ENCODE data around the gene TNK1. TPM values are rescaled to one million over a fixed set of nuclear protein-coding genes. Genes with fewer than 3 reads are reported as not detected.

Gene TNK1
- total and polyA plus RNA-seq, 2 of the 8 experiments (the other 6 are each of a cell fraction or from before 2014, with no cell fraction given) = 7.6 to 9.5 TPM

DNA sequence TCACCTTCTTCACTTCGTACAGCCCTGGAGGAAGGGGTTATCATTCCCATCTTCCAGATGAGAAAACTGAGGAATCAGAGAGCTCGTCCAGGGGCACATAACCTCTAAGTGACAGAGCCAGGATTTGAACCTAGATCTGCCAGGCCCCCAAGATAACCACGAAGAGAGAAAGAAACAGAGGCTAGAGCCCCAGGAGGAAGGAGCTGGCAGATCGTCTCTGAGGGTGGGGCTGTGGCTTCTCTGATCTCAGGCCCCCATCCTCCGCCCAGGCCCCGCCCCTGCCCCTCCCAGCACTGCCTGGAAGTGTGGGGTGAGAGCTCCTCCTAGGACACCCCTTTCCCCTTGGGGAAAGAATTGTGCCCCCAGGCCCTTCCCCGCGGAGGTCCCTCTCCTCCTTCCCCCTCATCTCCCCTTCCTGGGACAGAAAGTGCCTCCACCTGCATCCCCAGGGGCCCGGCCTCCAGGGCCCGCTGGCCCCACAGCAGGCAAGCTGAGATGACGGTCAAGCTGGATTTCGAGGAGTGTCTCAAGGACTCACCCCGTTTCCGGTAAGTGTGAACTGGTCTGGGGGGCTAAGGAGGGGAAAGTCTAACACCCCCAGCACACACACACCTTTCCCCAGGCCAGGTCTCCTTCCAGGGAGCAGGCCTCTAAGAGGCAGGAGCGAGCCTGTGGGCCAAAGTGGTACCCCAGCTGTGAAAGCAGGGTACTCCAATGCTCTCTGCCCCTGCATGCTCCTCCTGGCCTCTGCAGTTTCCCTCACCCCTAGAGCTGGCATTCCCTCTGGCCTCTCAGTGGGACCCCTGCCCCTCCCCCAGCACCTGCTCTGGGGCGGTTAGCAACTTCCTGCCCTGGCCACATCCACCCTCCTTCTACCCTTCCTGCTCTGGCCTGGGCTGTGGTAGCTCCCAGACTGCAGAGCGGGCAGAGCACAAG lies 44.4 kb upstream of the TNK1 start, which contains the start of gene ACAP1 (continued):
- TF ChIP-seq BCL11A (IDR thresholded peaks at IDR 0.05; ENCODE audit: low read depth in 2 of 2, low read length in 2 of 2) (no peak), SRF (IDR thresholded peaks at IDR 0.05; ENCODE audit: low read depth, low read length) (no peak), SUZ12 (IDR thresholded peaks at IDR 0.05; ENCODE audit: low read length) (no peak), RAD21 (IDR thresholded peaks at IDR 0.05 in 1 of 2, conservative IDR thresholded peaks at IDR 0.05 in 1 of 2; ENCODE audit: low read depth in 2 of 2, low read length in 2 of 2) (peak in 1 of 2 experiments; percentile 16; a peak in 1 of 4 replicates), EZH2 (IDR thresholded peaks at IDR 0.05; ENCODE audit: low read depth, low read length, severe bottlenecking) (no peak), CTCF (IDR thresholded peaks at IDR 0.05; ENCODE audit: control extremely low read depth in 1 of 3, insufficient read depth in 1 of 3, low read depth in 1 of 3, low read length in 3 of 3) (no peak), JUN (IDR thresholded peaks at IDR 0.05; ENCODE audit: low read depth, low read length) (no peak), CBX8 (IDR thresholded peaks at IDR 0.05; ENCODE audit: borderline replicate concordance, low read depth, low read length) (no peak), EGR1 (IDR thresholded peaks at IDR 0.05; ENCODE audit: borderline replicate concordance, low read depth, low read length) (no peak), HDAC6 (IDR thresholded peaks at IDR 0.05; ENCODE audit: low read depth, low read length) (no peak), ZNF274 (IDR thresholded peaks at IDR 0.05; ENCODE audit: borderline replicate concordance, extremely low read depth, low read length) (no peak), SIX5 (IDR thresholded peaks at IDR 0.05; ENCODE audit: low read depth, low read length) (no peak), RBBP5 (IDR thresholded peaks at IDR 0.05; ENCODE audit: borderline replicate concordance, low read depth, low read length) (peak; percentile 94; the same call in 1 of the 2 replicates), SIN3A (conservative IDR thresholded peaks at IDR 0.05 in 1 of 2, IDR thresholded peaks at IDR 0.05 in 1 of 2; ENCODE audit: low read depth in 1 of 2, low read length in 2 of 2) (no peak), KDM4A (IDR thresholded peaks at IDR 0.05; ENCODE audit: low read depth, low read length, severe bottlenecking) (no peak), GABPA (IDR thresholded peaks at IDR 0.05; ENCODE audit: borderline replicate concordance, insufficient read depth, low read length) (peak; percentile 49; the same call in 1 of the 2 replicates), GTF2F1 (IDR thresholded peaks at IDR 0.05; ENCODE audit: borderline replicate concordance, low read depth, low read length) (no peak), RFX5 (IDR thresholded peaks at IDR 0.05; ENCODE audit: borderline replicate concordance, low read depth, low read length) (no peak), CBX5 (IDR thresholded peaks at IDR 0.05; ENCODE audit: low read depth, low read length) (no peak)
